Measurements from ENCODE around the gene MN1. TPM values are rescaled to one million over a fixed set of nuclear protein-coding genes. Genes with fewer than 3 reads are reported as not detected.
A peak's percentile ranks its signal among the peaks of the same experiment; 100 is the strongest.

Gene MN1
- total RNA-seq, 4 donors from 2014 or later, result 2.0 to 9.7 (median 8.2) TPM

DNA sequence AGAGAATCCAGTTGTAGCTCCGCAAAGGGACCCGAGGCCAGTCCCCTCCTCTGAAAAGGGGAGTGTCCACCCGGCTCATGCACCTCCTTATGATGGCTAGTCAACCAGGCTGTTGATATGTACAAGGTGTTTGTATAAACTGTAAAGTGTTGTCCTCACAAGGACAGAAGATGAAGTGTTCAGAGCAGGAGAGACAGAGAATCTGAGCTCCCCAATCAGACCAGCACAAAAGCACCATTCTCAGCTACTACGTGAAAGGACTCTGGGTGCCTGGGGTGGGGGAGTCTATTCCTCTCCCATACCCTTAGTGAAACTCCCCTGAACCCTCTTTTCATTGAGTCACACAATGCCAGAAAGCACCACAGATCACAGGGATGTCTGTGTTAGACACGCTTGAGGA lies 49.4 kb downstream of the MN1 start:
- Histone ChIP-seq H3K27me3 (no peaks in the 10 kb centered on the region), H3K4me1 (peaks cover 0 to 23% of the 10 kb centered on the region in 2 donors), H3K9me3 (no peaks in the 10 kb centered on the region), H3K4me3 (no peak overlapping the region), H3K27ac (no peak overlapping the region), H3K36me3 (no peaks in the 10 kb centered on the region)
- intact Hi-C loops (cut with DNase I; ENCODE audit: low total_unique reads), result no loop called here
- TF ChIP-seq POLR2A (IDR thresholded peaks at IDR 0.05), result no peak
- no peak for TF ChIP-seq CTCF (IDR thresholded peaks at IDR 0.05)
- DNase-seq, result no peak

- no peaks in the 10 kb centered on the region for H3K9me3 ChIP-seq
- no peak overlapping the region for H3K27ac ChIP-seq
- intact Hi-C loops (cut with DNase I; ENCODE audit: low total_unique reads), result no loop called here
- H3K4me3 ChIP-seq, result no peak overlapping the region
- H3K27me3 ChIP-seq, result no peaks in the 10 kb centered on the region
- H3K4me1 ChIP-seq, result peaks cover 0 to 23% of the 10 kb centered on the region in 2 donors
- no peak for TF ChIP-seq POLR2A (IDR thresholded peaks at IDR 0.05)
- no peak for TF ChIP-seq CTCF (IDR thresholded peaks at IDR 0.05)
- DNase-seq, result no peak
- no peaks in the 10 kb centered on the region for H3K36me3 ChIP-seq
These were observed 50.1 kb downstream of the MN1 start for GRCh38 chr22:27751277-27752070.

DNA sequence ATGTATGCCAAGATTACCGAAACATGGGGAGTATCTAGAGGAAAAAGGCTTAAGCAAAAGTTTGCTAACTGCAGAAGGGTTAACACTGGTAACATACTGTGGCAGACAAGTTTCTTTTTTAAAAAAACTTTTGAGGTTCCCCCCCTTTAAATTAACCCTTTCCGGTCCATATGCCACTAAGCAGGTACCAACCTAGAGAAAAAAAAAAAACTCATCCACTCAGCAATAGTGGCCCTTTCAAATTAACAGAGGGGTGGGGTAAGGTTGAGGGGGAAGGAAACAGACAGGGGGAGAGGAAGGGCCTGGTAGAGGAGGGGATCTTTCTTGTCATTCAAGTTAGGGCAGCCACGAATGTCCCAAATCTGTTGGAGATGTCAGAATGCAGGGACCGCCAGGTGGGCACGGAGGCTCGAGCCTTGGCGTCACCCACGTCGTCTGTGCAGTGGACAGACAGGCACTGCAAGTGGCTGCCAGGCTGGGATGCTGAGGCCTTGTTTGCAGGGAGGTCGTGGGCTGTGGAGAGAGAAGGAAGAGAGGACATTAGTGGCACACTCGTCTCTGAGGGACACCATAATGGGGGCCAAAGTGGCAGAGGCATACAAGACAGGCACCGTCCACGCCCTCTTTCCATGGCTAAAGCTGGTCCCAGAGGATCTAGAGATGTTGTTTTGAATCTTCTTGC lies 50.8 kb downstream of the MN1 start:
- Histone ChIP-seq H3K27me3 (no peaks in the 10 kb centered on the region), H3K36me3 (no peaks in the 10 kb centered on the region), H3K27ac (no peak overlapping the region), H3K4me3 (no peak overlapping the region), H3K4me1 (peaks cover 0 to 23% of the 10 kb centered on the region in 2 donors), H3K9me3 (no peaks in the 10 kb centered on the region)
- intact Hi-C loops (cut with DNase I; ENCODE audit: low total_unique reads), result no loop called here
- TF ChIP-seq POLR2A (IDR thresholded peaks at IDR 0.05) (no peak), CTCF (IDR thresholded peaks at IDR 0.05) (no peak)
- DNase-seq, result no peak

- Histone ChIP-seq H3K27ac (peak overlapping the region; percentile 52 to 78), H3K27me3 (no peaks in the 10 kb centered on the region)
- TF ChIP-seq POLR2A (IDR thresholded peaks at IDR 0.05), result no peak
- no peak for TF ChIP-seq CTCF (IDR thresholded peaks at IDR 0.05)
These were observed 51.8 kb downstream of the MN1 start for GRCh38 chr22:27749597-27750225.

DNA sequence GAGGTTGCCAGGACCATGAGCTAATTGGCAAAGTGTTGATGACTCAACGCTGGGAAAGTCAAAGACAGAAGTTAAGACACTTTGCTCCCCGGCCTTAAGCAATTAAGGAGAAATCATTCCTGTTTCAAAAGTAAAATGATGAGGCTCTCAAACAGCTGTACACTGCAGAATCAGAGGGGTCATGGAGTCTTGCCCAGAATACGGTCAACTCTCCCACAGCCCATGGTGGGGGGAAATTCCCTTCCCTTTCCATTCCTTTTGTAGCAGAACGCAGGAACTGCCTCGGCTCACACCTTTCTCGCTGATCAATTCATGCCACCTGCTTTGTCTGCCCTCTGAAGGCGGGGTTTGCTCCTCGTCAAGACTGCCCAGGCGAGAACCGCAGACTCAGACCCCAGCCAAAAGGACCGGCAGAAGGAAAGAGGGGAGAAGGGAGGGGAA lies 52.8 kb downstream of the MN1 start:
- H3K27me3 ChIP-seq, result no peaks in the 10 kb centered on the region
- DNase-seq, result peak; percentile 49 to 55
- H3K27ac ChIP-seq, result peak overlapping the region; percentile 52 to 78
- peaks cover 0 to 17% of the 10 kb centered on the region in 2 donors for H3K4me1 ChIP-seq
- H3K9me3 ChIP-seq, result no peaks in the 10 kb centered on the region
- intact Hi-C loops (cut with DNase I; ENCODE audit: low total_unique reads), result no loop called here
- no peaks in the 10 kb centered on the region for H3K36me3 ChIP-seq
- no peak for TF ChIP-seq POLR2A (IDR thresholded peaks at IDR 0.05)
- TF ChIP-seq CTCF (IDR thresholded peaks at IDR 0.05), result no peak
- H3K4me3 ChIP-seq, result no peak overlapping the region

More at GRCh38 chr22:27749597-27750225, 51.8 kb downstream of the MN1 start:
- H3K4me1 ChIP-seq, result peaks cover 0 to 23% of the 10 kb centered on the region in 2 donors
- no peak overlapping the region for H3K4me3 ChIP-seq
- H3K36me3 ChIP-seq, result no peaks in the 10 kb centered on the region
- H3K9me3 ChIP-seq, result no peaks in the 10 kb centered on the region
- intact Hi-C loops (cut with DNase I; ENCODE audit: low total_unique reads), result no loop called here
- no peak for DNase-seq

Data from uterus (tissue), 4 donors.